Measurements from ENCODE around the gene NBDY. TPM values are rescaled to one million over a fixed set of nuclear protein-coding genes. Genes with fewer than 3 reads are reported as not detected.
"Not testable (repeated sequence)": the region's sequence is repeated elsewhere in the genome, so short reads cannot be mapped to it uniquely, and the experiment has no call there.

Gene NBDY
- total RNA-seq, 2 donors from 2014 or later = 57.7 to 66.5 TPM

DNA sequence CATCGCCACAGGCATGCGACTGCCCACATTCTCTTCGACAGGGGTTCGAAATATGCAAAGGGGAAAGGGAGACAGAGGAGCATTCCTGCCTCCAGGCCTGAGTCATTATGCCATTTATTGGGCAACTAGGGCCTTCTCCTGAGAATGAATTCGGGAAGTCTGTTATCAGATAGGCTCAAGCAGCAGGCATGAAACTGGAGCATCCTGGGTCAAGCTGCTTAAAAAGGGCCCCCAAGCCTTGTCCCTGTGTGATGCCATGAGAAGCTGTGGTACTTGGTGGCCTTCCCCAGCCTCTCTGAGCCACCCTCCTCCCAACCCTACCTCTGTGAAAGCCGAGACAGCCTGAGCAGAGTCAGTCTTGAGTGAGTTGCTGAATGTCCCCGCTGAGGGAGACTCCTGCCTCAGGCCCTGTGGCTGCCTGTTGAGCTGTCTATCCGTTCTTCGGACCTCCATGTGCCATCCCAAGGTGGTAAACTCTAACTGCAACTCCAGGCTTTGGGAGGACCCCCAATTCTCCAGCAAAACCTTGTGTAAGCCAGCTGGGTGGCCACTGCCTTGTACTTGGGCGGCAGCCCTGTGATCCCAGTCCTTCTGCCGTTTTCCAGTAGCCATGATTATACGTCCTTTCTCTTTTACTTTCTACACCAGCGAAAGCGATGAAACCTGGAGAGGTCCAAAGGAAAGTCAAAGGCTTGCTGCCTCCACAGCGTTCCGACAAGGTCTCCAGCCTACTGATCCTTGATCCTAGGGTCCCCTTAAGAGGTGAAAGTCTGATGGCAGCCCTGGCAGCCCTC lies 37.7 kb downstream of the NBDY start:
- Mint-ChIP-seq H3K27me3 (ENCODE audit: low read depth) (no peaks in the 10 kb centered on the region), H3K27ac (peak overlapping the region; percentile 76), H3K4me1 (ENCODE audit: low read depth) (peaks cover 47% of the 10 kb centered on the region), H3K4me3 (peak overlapping the region; percentile 25 to 88), H3K36me3 (ENCODE audit: insufficient read depth in 2 of 2) (peaks cover 0 to 2% of the 10 kb centered on the region in 2 donors), H3K9me3 (no peaks in the 10 kb centered on the region)
- peak in 1 of 2 donors; percentile 9 for ATAC-seq (replicated peaks in 1 of 2)
- peak in 1 of 2 donors; percentile 43 for DNase-seq

- not testable (repeated sequence) for H3K27me3 Mint-ChIP-seq (ENCODE audit: low read depth); H3K9me3 Mint-ChIP-seq; H3K36me3 Mint-ChIP-seq (ENCODE audit: insufficient read depth in 2 of 2); H3K27ac Mint-ChIP-seq
- H3K4me3 Mint-ChIP-seq = peak overlapping the region in 1 of 2 donors; percentile 88
- ATAC-seq (replicated peaks in 1 of 2) = peak in 1 of 2 donors; percentile 57
- DNase-seq = peak in 1 of 2 donors; percentile 46
- H3K4me1 Mint-ChIP-seq (ENCODE audit: low read depth) = peaks cover 39% of the 10 kb centered on the region
Measured at GRCh38 chrX:56767348-56768119, 38.5 kb downstream of the NBDY start.

DNA sequence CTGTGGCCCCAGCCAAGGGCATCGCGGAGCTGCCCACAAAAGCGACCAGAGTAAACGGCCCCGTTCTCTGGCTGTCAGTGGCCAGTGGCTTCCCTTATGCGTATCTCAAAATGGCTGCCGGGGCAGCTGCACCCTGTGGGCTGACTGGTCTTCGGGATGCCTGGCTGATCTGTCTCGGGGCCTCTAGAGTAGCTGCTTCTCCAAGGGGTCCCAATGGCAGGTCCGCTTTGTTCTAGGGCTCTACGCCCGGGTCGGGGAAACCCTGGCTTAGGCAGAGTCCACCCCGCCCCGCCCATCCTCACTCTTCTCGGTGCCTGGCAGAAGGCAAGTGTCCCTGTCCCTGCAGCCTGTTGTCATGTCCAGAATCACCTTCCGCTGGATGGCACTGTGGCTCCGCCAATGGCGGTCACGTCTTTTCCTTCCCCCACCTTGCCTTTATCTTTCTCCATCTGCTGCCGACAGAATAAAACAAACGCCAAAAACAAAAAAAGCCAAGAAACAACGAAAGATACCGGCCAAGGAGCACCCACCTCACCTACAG lies 39.1 kb downstream of the NBDY start:
- ATAC-seq (replicated peaks in 1 of 2) = peak in 1 of 2 donors; percentile 41
- H3K36me3 Mint-ChIP-seq (ENCODE audit: insufficient read depth in 2 of 2); H3K4me3 Mint-ChIP-seq; H3K27me3 Mint-ChIP-seq (ENCODE audit: low read depth); H3K9me3 Mint-ChIP-seq; H3K27ac Mint-ChIP-seq; DNase-seq: not testable (repeated sequence)
- peaks cover 32% of the 10 kb centered on the region for H3K4me1 Mint-ChIP-seq (ENCODE audit: low read depth)

DNA sequence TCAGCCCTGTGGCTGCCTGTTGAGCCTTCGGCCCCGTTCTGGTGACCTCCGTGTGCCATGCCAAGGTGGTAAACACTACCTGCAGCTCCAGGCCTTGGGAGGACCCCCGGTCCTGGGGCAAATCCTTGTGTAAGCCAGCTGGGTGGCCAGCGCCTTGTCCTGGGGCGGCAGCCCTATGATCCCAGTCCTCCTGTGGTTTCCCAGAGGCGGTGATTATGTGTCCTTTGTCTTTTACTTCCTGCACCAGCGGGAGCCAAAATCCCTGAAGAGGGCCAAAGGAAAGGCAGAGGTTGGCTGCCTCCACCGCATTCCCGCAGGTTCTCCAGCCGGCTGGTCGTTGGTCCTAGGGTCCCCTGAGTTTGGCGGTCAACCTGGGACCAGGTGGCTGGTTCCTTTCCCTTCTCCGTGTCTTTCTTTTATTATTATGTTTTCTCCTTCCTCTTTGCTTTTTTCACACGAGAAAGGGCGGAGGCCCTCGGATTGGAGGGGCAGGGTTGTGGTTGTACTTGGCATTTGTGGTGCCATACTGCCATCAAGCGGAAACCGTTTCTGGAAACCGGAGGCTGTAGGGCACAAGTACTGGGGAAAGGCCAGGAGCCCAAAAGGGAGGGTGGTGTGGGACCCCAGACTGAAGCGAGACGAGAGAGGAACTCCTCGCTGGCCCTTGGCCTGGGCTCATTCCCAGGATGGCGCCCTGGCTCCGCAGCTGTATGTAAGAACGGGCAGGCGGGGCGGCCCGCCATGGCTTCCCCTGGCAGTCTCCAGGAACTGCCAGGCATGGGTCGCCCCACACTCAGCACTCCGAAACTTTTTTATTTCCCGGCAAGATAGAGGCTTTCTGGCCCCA lies 43.9 kb downstream of the NBDY start:
- not testable (repeated sequence) for H3K4me3 Mint-ChIP-seq; H3K9me3 Mint-ChIP-seq; DNase-seq; H3K4me1 Mint-ChIP-seq (ENCODE audit: low read depth); H3K27ac Mint-ChIP-seq; H3K27me3 Mint-ChIP-seq (ENCODE audit: low read depth); H3K36me3 Mint-ChIP-seq (ENCODE audit: insufficient read depth in 2 of 2)
- peak in 1 of 2 donors; percentile 69 for ATAC-seq (replicated peaks in 1 of 2)

DNA sequence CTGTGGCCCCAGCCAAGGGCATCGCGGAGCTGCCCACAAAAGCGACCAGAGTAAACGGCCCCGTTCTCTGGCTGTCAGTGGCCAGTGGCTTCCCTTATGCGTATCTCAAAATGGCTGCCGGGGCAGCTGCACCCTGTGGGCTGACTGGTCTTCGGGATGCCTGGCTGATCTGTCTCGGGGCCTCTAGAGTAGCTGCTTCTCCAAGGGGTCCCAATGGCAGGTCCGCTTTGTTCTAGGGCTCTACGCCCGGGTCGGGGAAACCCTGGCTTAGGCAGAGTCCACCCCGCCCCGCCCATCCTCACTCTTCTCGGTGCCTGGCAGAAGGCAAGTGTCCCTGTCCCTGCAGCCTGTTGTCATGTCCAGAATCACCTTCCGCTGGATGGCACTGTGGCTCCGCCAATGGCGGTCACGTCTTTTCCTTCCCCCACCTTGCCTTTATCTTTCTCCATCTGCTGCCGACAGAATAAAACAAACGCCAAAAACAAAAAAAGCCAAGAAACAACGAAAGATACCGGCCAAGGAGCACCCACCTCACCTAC lies 44.5 kb downstream of the NBDY start:
- H3K36me3 Mint-ChIP-seq (ENCODE audit: insufficient read depth in 2 of 2); H3K4me1 Mint-ChIP-seq (ENCODE audit: low read depth); DNase-seq; H3K9me3 Mint-ChIP-seq; H3K27me3 Mint-ChIP-seq (ENCODE audit: low read depth); H3K4me3 Mint-ChIP-seq; H3K27ac Mint-ChIP-seq: not testable (repeated sequence)
- peak in 1 of 2 donors; percentile 64 for ATAC-seq (replicated peaks in 1 of 2)

DNA sequence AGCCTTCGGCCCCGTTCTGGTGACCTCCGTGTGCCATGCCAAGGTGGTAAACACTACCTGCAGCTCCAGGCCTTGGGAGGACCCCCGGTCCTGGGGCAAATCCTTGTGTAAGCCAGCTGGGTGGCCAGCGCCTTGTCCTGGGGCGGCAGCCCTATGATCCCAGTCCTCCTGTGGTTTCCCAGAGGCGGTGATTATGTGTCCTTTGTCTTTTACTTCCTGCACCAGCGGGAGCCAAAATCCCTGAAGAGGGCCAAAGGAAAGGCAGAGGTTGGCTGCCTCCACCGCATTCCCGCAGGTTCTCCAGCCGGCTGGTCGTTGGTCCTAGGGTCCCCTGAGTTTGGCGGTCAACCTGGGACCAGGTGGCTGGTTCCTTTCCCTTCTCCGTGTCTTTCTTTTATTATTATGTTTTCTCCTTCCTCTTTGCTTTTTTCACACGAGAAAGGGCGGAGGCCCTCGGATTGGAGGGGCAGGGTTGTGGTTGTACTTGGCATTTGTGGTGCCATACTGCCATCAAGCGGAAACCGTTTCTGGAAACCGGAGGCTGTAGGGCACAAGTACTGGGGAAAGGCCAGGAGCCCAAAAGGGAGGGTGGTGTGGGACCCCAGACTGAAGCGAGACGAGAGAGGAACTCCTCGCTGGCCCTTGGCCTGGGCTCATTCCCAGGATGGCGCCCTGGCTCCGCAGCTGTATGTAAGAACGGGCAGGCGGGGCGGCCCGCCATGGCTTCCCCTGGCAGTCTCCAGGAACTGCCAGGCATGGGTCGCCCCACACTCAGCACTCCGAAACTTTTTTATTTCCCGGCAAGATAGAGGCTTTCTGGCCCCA lies 49.3 kb downstream of the NBDY start:
- ATAC-seq (replicated peaks in 1 of 2) = peak in 1 of 2 donors; percentile 63
- H3K27me3 Mint-ChIP-seq (ENCODE audit: low read depth); H3K9me3 Mint-ChIP-seq; H3K4me3 Mint-ChIP-seq; H3K36me3 Mint-ChIP-seq (ENCODE audit: insufficient read depth in 2 of 2); DNase-seq; H3K27ac Mint-ChIP-seq: not testable (repeated sequence)
- H3K4me1 Mint-ChIP-seq (ENCODE audit: low read depth) = peaks cover 27% of the 10 kb centered on the region

DNA sequence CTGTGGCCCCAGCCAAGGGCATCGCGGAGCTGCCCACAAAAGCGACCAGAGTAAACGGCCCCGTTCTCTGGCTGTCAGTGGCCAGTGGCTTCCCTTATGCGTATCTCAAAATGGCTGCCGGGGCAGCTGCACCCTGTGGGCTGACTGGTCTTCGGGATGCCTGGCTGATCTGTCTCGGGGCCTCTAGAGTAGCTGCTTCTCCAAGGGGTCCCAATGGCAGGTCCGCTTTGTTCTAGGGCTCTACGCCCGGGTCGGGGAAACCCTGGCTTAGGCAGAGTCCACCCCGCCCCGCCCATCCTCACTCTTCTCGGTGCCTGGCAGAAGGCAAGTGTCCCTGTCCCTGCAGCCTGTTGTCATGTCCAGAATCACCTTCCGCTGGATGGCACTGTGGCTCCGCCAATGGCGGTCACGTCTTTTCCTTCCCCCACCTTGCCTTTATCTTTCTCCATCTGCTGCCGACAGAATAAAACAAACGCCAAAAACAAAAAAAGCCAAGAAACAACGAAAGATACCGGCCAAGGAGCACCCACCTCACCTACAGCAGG lies 50.0 kb downstream of the NBDY start:
- H3K4me3 Mint-ChIP-seq; H3K27ac Mint-ChIP-seq; H3K9me3 Mint-ChIP-seq; H3K27me3 Mint-ChIP-seq (ENCODE audit: low read depth); H3K36me3 Mint-ChIP-seq (ENCODE audit: insufficient read depth in 2 of 2); DNase-seq: not testable (repeated sequence)
- H3K4me1 Mint-ChIP-seq (ENCODE audit: low read depth) = peaks cover 32% of the 10 kb centered on the region
- ATAC-seq (replicated peaks in 1 of 2) = peak in 1 of 2 donors; percentile 66

DNA sequence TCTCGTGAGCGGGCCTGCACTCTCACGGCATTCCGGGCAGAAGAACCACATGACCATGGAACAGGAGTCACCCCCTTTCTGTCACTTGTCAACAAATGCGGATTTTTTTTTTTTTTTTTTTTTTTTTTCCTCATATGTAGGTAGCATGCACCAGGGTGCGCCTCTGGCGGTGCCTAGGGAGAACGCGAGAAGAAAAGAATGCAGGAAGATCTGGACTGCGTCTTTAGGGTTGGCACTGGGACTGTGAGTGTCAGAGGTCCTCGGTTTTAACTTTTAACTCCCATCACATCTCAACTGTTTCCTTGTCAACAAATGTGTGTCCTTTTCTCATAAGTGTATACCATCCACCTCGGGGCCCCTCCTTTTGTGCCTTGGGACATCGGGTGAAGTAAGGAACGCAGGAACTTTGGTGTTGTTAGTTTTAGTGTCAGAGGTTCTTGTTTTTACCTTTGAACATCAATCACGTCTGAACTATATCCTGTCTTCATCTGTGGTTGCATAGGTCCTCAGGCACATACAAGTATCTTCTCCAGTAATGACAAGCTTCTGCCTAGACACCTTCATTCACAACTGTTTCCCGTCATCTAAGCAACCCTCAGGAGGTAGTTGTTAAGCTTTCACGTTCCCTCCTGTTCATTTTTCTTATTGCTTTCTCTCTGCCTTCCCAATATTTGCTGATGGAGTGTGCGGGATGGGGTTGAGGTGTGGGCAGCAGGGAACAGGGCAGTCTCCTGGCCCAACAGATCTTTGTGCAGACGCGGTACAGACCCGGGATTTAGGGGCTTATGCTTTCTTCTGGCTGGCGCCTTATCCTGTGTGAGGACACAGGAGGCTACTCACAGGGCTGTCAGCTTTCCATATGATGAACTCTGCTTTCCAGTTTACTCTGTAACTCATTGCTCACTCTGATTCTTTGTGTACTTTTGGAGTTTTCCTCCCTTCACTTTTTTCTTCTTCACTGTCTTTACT lies 51.9 kb downstream of the NBDY start:
- DNase-seq; H3K27me3 Mint-ChIP-seq (ENCODE audit: low read depth); H3K36me3 Mint-ChIP-seq (ENCODE audit: insufficient read depth in 2 of 2); H3K9me3 Mint-ChIP-seq: not testable (repeated sequence)
- H3K4me1 Mint-ChIP-seq (ENCODE audit: low read depth) = peaks cover 32% of the 10 kb centered on the region
- peak overlapping the region; percentile 50 for H3K27ac Mint-ChIP-seq
- peak; percentile 18 to 73 for ATAC-seq (replicated peaks in 1 of 2)
- peak overlapping the region; percentile 2 to 31 for H3K4me3 Mint-ChIP-seq

DNA sequence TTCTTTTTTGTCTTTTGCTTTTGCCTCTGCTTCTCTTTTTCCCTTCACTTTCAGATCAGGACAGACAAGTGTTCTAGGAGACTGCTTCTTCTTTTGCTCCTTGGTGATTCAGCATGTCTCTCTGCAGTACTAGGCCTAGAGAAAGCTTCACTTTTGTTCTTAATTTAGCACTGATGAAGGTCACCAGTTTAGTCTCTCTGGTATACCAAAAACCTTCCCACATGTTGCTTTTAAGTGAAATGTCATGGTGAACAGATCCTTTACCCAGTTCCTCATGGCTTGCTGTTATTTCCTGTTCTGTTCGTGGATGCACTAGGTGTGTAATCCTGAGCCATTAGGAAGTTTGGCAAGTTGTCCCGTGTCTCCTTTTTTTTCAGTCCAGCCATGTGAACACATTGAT lies 53.3 kb downstream of the NBDY start:
- Mint-ChIP-seq H3K4me1 (ENCODE audit: low read depth) (peaks cover 45% of the 10 kb centered on the region), H3K9me3 (no peaks in the 10 kb centered on the region), H3K27ac (peak overlapping the region; percentile 30), H3K36me3 (ENCODE audit: insufficient read depth in 2 of 2) (peaks cover 0 to 2% of the 10 kb centered on the region in 2 donors), H3K27me3 (ENCODE audit: low read depth) (no peaks in the 10 kb centered on the region), H3K4me3 (peak overlapping the region; percentile 2 to 83)
- DNase-seq = no peak
- no peak for ATAC-seq (replicated peaks in 1 of 2)

DNA sequence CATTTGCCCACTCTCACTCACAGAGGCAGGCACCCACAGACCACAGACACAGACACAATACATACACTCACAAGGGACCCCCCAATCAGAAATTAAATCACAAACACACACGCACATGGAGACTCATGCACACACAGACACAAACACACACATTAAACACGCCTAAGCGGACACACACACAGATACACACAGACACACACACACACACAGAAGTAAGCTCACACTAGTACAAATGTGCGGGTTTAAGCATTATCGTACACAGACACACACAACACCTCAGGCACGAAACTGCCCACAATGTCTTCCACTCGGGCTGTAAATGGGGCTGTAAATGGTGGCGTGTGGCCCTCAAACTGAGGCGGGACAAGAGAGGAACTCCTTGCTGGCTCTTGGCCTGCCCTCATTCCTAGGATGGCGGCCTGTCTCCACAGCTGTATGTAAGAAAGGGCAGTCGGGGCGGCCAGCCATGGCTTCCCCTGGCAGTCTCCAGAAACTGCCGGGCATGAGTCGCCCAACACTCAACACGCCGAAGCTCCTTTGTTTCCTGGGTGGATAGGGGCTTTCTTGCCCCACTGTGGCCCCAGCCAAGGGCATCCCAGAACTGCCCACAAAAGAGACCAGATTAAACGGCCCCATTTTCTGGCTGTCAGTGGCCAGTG lies 53.9 kb downstream of the NBDY start:
- H3K27me3 Mint-ChIP-seq (ENCODE audit: low read depth) = no peaks in the 10 kb centered on the region
- no peaks in the 10 kb centered on the region for H3K9me3 Mint-ChIP-seq
- ATAC-seq (replicated peaks in 1 of 2) = peak in 1 of 2 donors; percentile 2
- peaks cover 0 to 2% of the 10 kb centered on the region in 2 donors for H3K36me3 Mint-ChIP-seq (ENCODE audit: insufficient read depth in 2 of 2)
- peak overlapping the region in 1 of 2 donors; percentile 83 for H3K4me3 Mint-ChIP-seq
- H3K4me1 Mint-ChIP-seq (ENCODE audit: low read depth) = peaks cover 47% of the 10 kb centered on the region
- DNase-seq = no peak
- H3K27ac Mint-ChIP-seq = no peak overlapping the region
